Prostate gland (tissue), 2 donors: ENCODE results near the gene SPOCK1.

ENCODE experiments used
- CTCF ChIP-seq, 4 experiments: fragments of 200-600 bp in 2 of 4; fragments of 450-650 bp in 2 of 4; sonication (generic) in 2 of 4; IDR thresholded peaks; 1 replicate in 3 of 4; 2 replicates in 1 of 4; pipeline ENCODE4 v1.5.1; 2016 to 2019; ENCODE audit warnings: antibody characterized with exemption in 4 of 4, mild to moderate bottlenecking in 2 of 4, moderate library complexity in 2 of 4
- POLR2A ChIP-seq: fragments of 450-650 bp; IDR thresholded peaks from one replicate; pipeline ENCODE4 v1.6.1; 2016; ENCODE audit warnings: antibody characterized with exemption, mild to moderate bottlenecking
- POLR2AphosphoS5 ChIP-seq: sonication (generic); formaldehyde crosslinking; IDR thresholded peaks from one replicate; pipeline ENCODE4 v1.6.1; 2017; ENCODE audit warnings: antibody characterized with exemption

DNA sequence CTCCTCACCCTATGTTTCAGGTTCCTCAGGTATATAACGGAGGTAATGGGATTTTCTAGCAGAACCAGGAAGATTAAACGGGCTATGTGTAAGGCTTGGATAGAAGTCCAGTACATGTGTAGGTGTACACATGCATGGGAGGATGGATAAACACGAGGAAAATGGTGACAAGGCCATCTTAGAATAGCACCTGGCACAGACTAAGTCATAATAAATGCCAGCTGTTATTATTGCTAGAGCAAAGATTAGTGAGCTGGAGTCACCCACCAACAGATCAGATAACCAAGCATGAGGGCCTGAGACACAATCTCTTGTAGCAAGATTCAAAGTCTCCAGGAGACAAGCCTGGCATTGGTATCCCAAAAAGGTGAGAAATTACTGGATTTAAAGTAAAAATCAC, 21.1 kb downstream of the SPOCK1 start:
- TF ChIP-seq POLR2A (no peak), CTCF (IDR thresholded peaks at IDR 0.05) (no peak), POLR2AphosphoS5 (no peak)
